ENCODE results near the gene TSPAN18. TPM values are rescaled to one million over a fixed set of nuclear protein-coding genes. Genes with fewer than 3 reads are reported as not detected.

TSPAN18 gene
- total RNA-seq, 1 experiment from 2014 or later, result not detected

- Histone ChIP-seq H3K36me3 (ENCODE audit: low read depth, low read length) (no peaks in the 10 kb centered on the region), H3F3A (ENCODE audit: low read length, unreplicated experiment) (no peaks in the 10 kb centered on the region), H3K27me3 (ENCODE audit: low read length) (peaks cover 44% of the 10 kb centered on the region), H4K20me1 (ENCODE audit: low read length) (no peaks in the 10 kb centered on the region), H3K4me1 (ENCODE audit: insufficient read depth, low read length) (no peaks in the 10 kb centered on the region), H3K79me2 (ENCODE audit: low read length) (no peaks in the 10 kb centered on the region), H3K4me2 (ENCODE audit: low read length) (no peak overlapping the region), H3K9me2 (replicated peaks; ENCODE audit: low read length) (no peaks in the 10 kb centered on the region), H3K9ac (ENCODE audit: low read length) (no peak overlapping the region), H2AFZ (ENCODE audit: low read length) (no peak overlapping the region), H3K4me3 (ENCODE audit: low read length) (no peak overlapping the region), H3K27ac (ENCODE audit: low read length) (no peak overlapping the region), H3K9me3 (ENCODE audit: low read length) (no peaks in the 10 kb centered on the region)
- no TSS peak for BruUV-seq (replicated peaks)
- DNase-seq (no peak), ATAC-seq (no peak)
- no peak for TF ChIP-seq EZH2 (IDR thresholded peaks at IDR 0.05; ENCODE audit: low read length, unreplicated experiment)
- TF ChIP-seq EZH2phosphoT487 (IDR thresholded peaks at IDR 0.05; ENCODE audit: borderline replicate concordance, low read length), result no peak
- TF ChIP-seq CTCF (conservative IDR thresholded peaks at IDR 0.05; ENCODE audit: low read depth, low read length), result no peak
- ChIA-PET CTCF (no interaction called here), POLR2A (ENCODE audit: unreplicated experiment) (no interaction called here)
- intact Hi-C loops (cut with micrococcal nuclease), result no loop called here
Observed at GRCh38 chr11:44791316-44791925, 64.7 kb downstream of the TSPAN18 start.

- ATAC-seq, result no peak
- no TSS peak for BruUV-seq (replicated peaks)
- intact Hi-C loops (cut with micrococcal nuclease), result no loop called here
Observed at GRCh38 chr11:44792171-44792570, 65.4 kb downstream of the TSPAN18 start.

More at GRCh38 chr11:44792171-44792570, 65.4 kb downstream of the TSPAN18 start:
- Histone ChIP-seq H3K27me3 (ENCODE audit: low read length) (peaks cover 50% of the 10 kb centered on the region), H3K36me3 (ENCODE audit: low read depth, low read length) (no peaks in the 10 kb centered on the region), H3K9me2 (replicated peaks; ENCODE audit: low read length) (no peaks in the 10 kb centered on the region), H3K4me2 (ENCODE audit: low read length) (no peak overlapping the region), H3K9ac (ENCODE audit: low read length) (no peak overlapping the region), H3K27ac (ENCODE audit: low read length) (no peak overlapping the region), H3K4me3 (ENCODE audit: low read length) (no peak overlapping the region), H3F3A (ENCODE audit: low read length, unreplicated experiment) (no peaks in the 10 kb centered on the region), H3K79me2 (ENCODE audit: low read length) (no peaks in the 10 kb centered on the region), H2AFZ (ENCODE audit: low read length) (no peak overlapping the region), H3K4me1 (ENCODE audit: insufficient read depth, low read length) (no peaks in the 10 kb centered on the region), H4K20me1 (ENCODE audit: low read length) (no peaks in the 10 kb centered on the region), H3K9me3 (ENCODE audit: low read length) (no peaks in the 10 kb centered on the region)
- DNase-seq, result no peak
- ChIA-PET CTCF (no interaction called here), POLR2A (ENCODE audit: unreplicated experiment) (no interaction called here)
- TF ChIP-seq EZH2phosphoT487 (IDR thresholded peaks at IDR 0.05; ENCODE audit: borderline replicate concordance, low read length) (no peak), CTCF (conservative IDR thresholded peaks at IDR 0.05; ENCODE audit: low read depth, low read length) (no peak), EZH2 (IDR thresholded peaks at IDR 0.05; ENCODE audit: low read length, unreplicated experiment) (no peak)
